Measurements from ENCODE around the gene PFKP. TPM values are rescaled to one million over a fixed set of nuclear protein-coding genes. Genes with fewer than 3 reads are reported as not detected.
"Not testable (repeated sequence)": the region's sequence is repeated elsewhere in the genome, so short reads cannot be mapped to it uniquely, and the experiment has no call there.

PFKP gene
- total RNA-seq, 1 donor from 2014 or later = 150 TPM

GRCh38 chr10:3165196-3165595 lies 97.8 kb downstream of the PFKP start:
- no peaks in the 10 kb centered on the region for H3K27me3 Mint-ChIP-seq (ENCODE audit: unreplicated experiment)
- no peak overlapping the region for H3K27ac Mint-ChIP-seq (ENCODE audit: unreplicated experiment)
- no peak for DNase-seq (ENCODE audit: extremely low spot score, unreplicated experiment)
- no peak for TF ChIP-seq CTCF (IDR thresholded peaks at IDR 0.05)
- H3K4me3 Mint-ChIP-seq (ENCODE audit: unreplicated experiment) = no peak overlapping the region
- H3K36me3 Mint-ChIP-seq (ENCODE audit: unreplicated experiment) = peaks cover 59% of the 10 kb centered on the region
- no peaks in the 10 kb centered on the region for H3K9me3 Mint-ChIP-seq (ENCODE audit: unreplicated experiment)
- peaks cover under 1% of the 10 kb centered on the region for H3K4me1 Mint-ChIP-seq (ENCODE audit: unreplicated experiment)

GRCh38 chr10:3166496-3167290 lies 99.3 kb downstream of the PFKP start:
- no peak overlapping the region for H3K27ac Mint-ChIP-seq (ENCODE audit: unreplicated experiment)
- H3K36me3 Mint-ChIP-seq (ENCODE audit: unreplicated experiment) = peaks cover 53% of the 10 kb centered on the region
- no peaks in the 10 kb centered on the region for H3K9me3 Mint-ChIP-seq (ENCODE audit: unreplicated experiment)
- no peaks in the 10 kb centered on the region for H3K27me3 Mint-ChIP-seq (ENCODE audit: unreplicated experiment)
- peak; percentile 27 for DNase-seq (ENCODE audit: extremely low spot score, unreplicated experiment)
- no peak for TF ChIP-seq CTCF (IDR thresholded peaks at IDR 0.05)
- H3K4me3 Mint-ChIP-seq (ENCODE audit: unreplicated experiment) = no peak overlapping the region
- peaks cover 12% of the 10 kb centered on the region for H3K4me1 Mint-ChIP-seq (ENCODE audit: unreplicated experiment)

GRCh38 chr10:3167611-3168330 lies 100.4 kb downstream of the PFKP start:
- DNase-seq (ENCODE audit: extremely low spot score, unreplicated experiment) = peak; percentile 65
- no peak for TF ChIP-seq CTCF (IDR thresholded peaks at IDR 0.05)
- peaks cover 45% of the 10 kb centered on the region for H3K36me3 Mint-ChIP-seq (ENCODE audit: unreplicated experiment)
- no peak overlapping the region for H3K27ac Mint-ChIP-seq (ENCODE audit: unreplicated experiment)
- peaks cover 17% of the 10 kb centered on the region for H3K4me1 Mint-ChIP-seq (ENCODE audit: unreplicated experiment)
- no peaks in the 10 kb centered on the region for H3K9me3 Mint-ChIP-seq (ENCODE audit: unreplicated experiment)
- H3K27me3 Mint-ChIP-seq (ENCODE audit: unreplicated experiment) = no peaks in the 10 kb centered on the region
- no peak overlapping the region for H3K4me3 Mint-ChIP-seq (ENCODE audit: unreplicated experiment)

DNA sequence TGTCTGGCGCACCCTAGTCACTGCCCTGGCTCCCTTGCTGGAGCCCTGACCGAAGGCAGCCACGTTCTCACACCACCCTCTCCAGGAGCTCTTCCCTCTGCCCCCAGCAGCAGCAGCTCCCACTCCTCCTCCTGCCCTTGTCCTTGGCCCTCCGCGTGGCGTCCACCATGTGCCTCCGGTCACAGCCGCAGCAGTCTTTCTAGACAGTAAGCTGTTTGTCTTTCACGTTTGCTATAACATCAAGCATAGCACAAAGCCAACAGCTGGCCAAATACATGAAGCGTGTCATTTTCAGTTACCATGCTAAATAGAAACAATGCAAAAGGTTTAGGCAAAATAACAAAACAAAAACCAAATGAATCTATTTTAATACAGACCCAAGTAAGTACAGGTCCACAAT lies 101.9 kb downstream of the PFKP start:
- peak; percentile 53 for DNase-seq (ENCODE audit: extremely low spot score, unreplicated experiment)
- H3K36me3 Mint-ChIP-seq (ENCODE audit: unreplicated experiment) = peaks cover 37% of the 10 kb centered on the region
- TF ChIP-seq CTCF (IDR thresholded peaks at IDR 0.05) = no peak
- H3K27me3 Mint-ChIP-seq (ENCODE audit: unreplicated experiment) = no peaks in the 10 kb centered on the region
- H3K9me3 Mint-ChIP-seq (ENCODE audit: unreplicated experiment) = no peaks in the 10 kb centered on the region
- peaks cover 19% of the 10 kb centered on the region for H3K4me1 Mint-ChIP-seq (ENCODE audit: unreplicated experiment)
- H3K27ac Mint-ChIP-seq (ENCODE audit: unreplicated experiment) = no peak overlapping the region
- no peak overlapping the region for H3K4me3 Mint-ChIP-seq (ENCODE audit: unreplicated experiment)

- TF ChIP-seq CTCF (IDR thresholded peaks at IDR 0.05) = no peak
- Mint-ChIP-seq H3K27me3 (ENCODE audit: unreplicated experiment) (no peaks in the 10 kb centered on the region), H3K4me3 (ENCODE audit: unreplicated experiment) (no peak overlapping the region), H3K27ac (ENCODE audit: unreplicated experiment) (no peak overlapping the region), H3K9me3 (ENCODE audit: unreplicated experiment) (no peaks in the 10 kb centered on the region), H3K36me3 (ENCODE audit: unreplicated experiment) (peaks cover 37% of the 10 kb centered on the region), H3K4me1 (ENCODE audit: unreplicated experiment) (peaks cover 19% of the 10 kb centered on the region)
- peak; percentile 62 for DNase-seq (ENCODE audit: extremely low spot score, unreplicated experiment)
Observed at GRCh38 chr10:3169673-3170072, 102.3 kb downstream of the PFKP start.

DNA sequence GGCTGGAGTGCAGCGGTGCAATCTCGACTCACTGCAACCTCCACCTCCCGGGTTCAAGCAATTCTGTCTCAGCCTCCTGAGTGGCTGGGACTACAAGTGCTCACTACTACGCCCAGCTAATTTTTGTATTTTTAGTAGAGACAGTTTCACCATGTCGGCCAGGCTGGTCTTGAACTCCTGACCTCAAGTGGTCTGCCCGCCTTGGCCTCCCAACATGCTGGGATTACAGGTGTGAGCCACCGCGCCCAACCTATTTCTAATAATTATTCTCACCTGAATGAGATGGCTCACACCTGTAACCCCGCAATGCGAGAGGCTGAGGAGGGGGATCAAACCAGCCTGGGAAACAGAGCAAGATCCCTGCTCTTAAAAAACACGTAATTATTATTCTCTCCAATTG lies 104.1 kb downstream of the PFKP start:
- not testable (repeated sequence) for H3K9me3 Mint-ChIP-seq (ENCODE audit: unreplicated experiment); H3K27me3 Mint-ChIP-seq (ENCODE audit: unreplicated experiment)
- peaks cover 20% of the 10 kb centered on the region for H3K36me3 Mint-ChIP-seq (ENCODE audit: unreplicated experiment)
- peak; percentile 56 for DNase-seq (ENCODE audit: extremely low spot score, unreplicated experiment)
- peak overlapping the region; percentile 94 for H3K27ac Mint-ChIP-seq (ENCODE audit: unreplicated experiment)
- peak overlapping the region; percentile 85 for H3K4me3 Mint-ChIP-seq (ENCODE audit: unreplicated experiment)
- H3K4me1 Mint-ChIP-seq (ENCODE audit: unreplicated experiment) = peaks cover 19% of the 10 kb centered on the region
